GM13977 (cell line): ENCODE data around the gene TEX54.
"Not testable (repeated sequence)": the region's sequence is repeated elsewhere in the genome, so short reads cannot be mapped to it uniquely, and the experiment has no call there.

Experiments used
- DNase-seq: peaks from one replicate; pipeline ENCODE4 v3.0.0; 2012; ENCODE audit warnings: low spot score
- in situ Hi-C: fragments of 300-500 bp; cut with MboI; formaldehyde crosslinking; loops from one replicate; pipeline ENCODE4 v1.12.0; 2022; ENCODE audit warnings: low sequenced_read_pairs, low pct_unique_long_range_greater_than_20kb, mixed read lengths, inconsistent platforms; ENCODE audit not compliant: unreplicated experiment
- TF ChIP-seq, protein P1 (sequence below): IDR thresholded peaks from 2 replicates; pipeline ENCODE4 v1.5.1; 2012; ENCODE audit warnings: mild to moderate bottlenecking, control low read depth; ENCODE audit not compliant: insufficient read depth; ENCODE audit errors: extremely low read depth, missing control alignments

The TEX54 gene

DNA sequence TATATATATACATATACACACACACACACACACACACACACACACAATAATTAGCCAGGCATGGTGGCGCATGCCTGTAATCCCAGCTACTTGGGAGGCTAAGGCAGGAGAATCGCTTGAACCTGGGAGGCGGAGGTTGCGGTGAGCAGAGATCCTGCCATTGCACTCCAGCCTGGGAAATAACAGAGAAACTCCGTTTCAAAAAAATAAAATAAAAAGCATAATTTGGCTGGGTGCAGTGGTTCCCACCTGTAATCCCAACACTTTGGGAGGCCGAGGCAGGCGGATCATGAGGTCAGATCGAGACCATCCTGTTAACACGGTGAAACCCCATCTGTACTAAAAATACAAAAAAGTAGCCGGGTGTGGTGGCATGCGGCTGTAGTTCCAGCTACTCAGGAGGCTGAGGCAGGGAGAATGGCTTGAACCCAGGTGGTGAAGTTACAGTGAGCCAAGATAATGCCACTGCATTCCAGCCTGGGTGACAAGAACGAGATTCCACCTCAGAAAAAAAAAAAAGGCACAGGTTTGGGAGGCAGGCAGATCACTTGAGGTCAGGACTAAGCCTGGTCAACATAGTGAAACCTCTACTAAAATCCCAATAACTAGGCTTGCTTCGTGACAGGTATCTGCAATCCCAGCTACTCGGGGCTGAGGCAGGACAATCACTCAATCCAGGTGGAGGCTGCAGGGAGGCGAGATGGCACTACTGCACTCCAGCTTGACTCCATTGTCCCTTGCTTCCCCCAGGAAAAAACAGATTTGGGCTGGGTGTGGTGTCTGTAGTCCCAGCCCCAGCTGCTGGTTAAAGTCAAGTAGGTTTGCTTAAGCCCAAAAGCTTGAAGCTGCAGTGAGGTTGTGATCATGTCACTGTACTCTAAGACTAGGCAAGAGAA lies 18.5 kb upstream of the TEX54 start:
- TF ChIP-seq, protein P1, sequence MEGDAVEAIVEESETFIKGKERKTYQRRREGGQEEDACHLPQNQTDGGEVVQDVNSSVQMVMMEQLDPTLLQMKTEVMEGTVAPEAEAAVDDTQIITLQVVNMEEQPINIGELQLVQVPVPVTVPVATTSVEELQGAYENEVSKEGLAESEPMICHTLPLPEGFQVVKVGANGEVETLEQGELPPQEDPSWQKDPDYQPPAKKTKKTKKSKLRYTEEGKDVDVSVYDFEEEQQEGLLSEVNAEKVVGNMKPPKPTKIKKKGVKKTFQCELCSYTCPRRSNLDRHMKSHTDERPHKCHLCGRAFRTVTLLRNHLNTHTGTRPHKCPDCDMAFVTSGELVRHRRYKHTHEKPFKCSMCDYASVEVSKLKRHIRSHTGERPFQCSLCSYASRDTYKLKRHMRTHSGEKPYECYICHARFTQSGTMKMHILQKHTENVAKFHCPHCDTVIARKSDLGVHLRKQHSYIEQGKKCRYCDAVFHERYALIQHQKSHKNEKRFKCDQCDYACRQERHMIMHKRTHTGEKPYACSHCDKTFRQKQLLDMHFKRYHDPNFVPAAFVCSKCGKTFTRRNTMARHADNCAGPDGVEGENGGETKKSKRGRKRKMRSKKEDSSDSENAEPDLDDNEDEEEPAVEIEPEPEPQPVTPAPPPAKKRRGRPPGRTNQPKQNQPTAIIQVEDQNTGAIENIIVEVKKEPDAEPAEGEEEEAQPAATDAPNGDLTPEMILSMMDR, result no peak
- in situ Hi-C loops, result loop anchor here (25.0 kb wide), 1 partner anchor 439 kb away; the partner anchor contains the start of gene SCGB1A1
- no peak for DNase-seq

DNA sequence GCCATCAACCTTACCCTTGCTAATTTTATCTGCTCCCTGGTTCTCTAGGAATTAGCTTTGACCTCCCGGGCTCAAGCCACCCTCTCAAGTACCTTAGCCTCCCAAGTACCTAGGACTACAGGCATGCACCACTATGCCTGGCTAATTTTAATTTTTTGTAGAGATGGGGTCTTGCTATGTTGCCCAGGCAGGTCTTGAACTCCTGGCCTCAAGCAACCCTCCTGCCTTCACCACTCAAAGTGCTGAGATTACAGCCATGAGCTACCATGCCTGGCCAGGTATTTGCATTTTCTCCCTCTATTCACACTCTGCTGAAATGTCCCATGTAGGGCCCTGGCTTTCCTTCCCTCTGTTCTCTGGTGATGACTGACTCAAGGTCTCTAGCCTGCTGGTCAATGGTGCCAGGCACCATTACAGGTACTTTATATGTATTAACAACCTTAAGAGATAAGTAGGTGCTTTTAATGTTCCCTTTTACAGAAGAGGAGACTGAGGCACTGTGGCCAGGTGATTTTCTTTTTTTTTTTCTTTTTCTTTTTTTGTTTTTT lies 15.2 kb upstream of the TEX54 start:
- TF ChIP-seq, protein P1, result no peak
- in situ Hi-C loops, result no loop called here
- no peak for DNase-seq

DNA sequence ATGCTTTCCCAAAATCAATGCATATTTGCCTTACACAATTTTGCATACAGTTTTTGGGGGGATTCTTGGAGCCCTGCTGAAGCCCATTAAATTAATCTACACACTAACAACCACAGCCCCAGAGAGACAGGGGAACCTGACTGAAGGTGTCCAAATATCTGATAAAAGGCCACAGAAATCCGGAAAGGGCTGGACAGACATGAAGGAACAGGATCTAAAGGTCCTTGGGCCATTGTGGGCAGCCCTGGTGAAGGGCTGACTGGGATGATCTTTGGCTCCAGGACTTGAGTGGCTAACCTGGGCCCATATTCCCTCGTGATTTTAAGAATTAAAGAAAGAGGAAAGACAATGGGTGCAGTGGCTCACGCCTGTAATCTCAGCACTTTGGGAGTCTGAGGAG lies 13.5 kb upstream of the TEX54 start:
- TF ChIP-seq, protein P1, result no peak
- in situ Hi-C loops, result no loop called here
- no peak for DNase-seq

DNA sequence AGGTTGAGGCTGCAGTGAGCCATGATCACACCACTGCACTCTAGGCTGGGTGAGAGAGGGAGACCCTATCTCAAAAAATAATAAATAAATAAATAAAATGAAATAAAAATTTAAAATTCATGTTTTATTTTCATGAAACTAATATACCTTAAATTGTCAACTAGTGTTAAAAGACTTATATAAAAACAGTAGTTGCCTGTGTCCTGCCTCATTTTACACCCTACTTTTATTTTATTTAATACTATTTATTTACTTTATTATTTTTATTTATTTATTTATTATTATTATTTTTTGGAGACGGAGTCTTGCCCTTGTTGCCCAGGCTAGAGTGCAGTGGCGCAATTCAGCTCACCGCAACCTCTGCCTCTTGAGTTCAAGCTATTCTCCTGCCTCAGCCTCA lies 11.5 kb upstream of the TEX54 start:
- TF ChIP-seq, protein P1, result no peak
- no peak for DNase-seq
- in situ Hi-C loops, result no loop called here

DNA sequence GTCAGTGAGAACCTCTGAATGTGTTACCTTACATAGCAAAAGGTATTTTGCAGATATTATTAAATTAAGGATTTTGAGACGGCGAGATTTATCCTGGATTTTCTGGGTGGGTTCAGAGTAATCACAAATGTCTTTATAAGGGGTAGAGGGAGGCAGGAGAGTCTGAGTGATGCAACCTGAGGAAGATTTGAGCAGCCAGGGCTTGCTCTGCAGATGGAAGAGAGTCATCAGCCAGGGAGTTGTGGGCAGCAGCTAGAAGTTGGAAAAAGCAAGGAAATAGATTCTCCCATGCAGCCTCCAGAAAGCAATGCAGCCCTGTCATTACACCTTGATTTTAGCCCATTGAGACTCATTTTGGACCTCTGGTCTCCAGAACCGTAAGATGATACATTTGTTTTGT lies 10.8 kb upstream of the TEX54 start:
- in situ Hi-C loops, result no loop called here
- TF ChIP-seq, protein P1, result no peak
- no peak for DNase-seq

DNA sequence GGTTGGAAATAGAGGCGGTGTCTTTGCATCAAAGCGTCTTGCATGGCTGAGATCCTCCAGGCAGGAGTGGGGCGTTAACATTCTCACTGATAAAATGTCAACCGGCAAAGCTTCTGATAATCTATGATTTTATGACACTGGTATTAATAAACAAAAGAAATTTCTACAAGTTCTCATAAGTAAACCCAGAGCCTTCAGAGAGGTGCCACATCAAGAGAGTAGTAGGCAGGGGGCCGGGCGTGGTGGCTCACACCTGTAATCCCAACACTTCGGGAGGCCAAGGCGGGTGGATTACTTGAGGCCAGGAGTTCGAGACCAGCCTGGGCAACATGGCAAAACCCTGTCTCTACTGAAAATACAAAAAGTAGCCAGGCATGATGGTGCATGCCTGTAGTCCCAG lies 10.2 kb upstream of the TEX54 start:
- in situ Hi-C loops, result not testable (repeated sequence)

DNA sequence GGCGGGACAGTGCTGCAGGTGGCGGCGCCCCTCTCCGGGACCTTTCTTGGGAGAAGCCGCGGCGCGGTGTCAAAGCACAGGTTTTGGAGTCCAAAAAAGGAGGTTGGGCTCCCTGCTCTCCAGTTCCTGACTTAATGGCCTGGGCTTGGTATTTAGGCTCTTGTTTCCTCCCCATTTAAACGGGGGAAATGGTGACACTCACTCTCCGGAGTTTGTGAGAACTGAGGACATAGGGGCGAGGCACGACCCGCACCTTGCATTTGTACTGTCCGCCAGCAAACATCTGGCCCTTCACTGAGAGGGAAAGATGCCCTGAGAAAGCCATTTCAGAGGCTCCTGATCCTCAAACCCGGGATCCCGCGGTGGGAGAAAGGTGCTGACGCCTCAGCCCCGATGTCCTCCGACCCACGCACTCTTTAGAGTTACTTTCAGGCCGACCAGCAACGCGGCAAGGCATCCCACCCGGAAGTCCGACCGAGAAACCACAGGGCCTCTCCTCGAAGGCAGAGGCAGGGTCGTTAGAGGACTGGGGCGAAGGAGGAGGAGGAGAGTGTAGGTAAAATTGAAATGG lies 9.6 kb upstream of the TEX54 start:
- DNase-seq, result no peak
- in situ Hi-C loops, result no loop called here
- TF ChIP-seq, protein P1, result no peak

More for the DNA sequence above, 10.2 kb upstream of the TEX54 start:
- not testable (repeated sequence) for DNase-seq
